ENCODE results near the gene FGF12.

Gene FGF12

GRCh38 chr3:192505731-192506130, 221.6 kb downstream of the FGF12 start:
- TF ChIP-seq CTCF (IDR thresholded peaks at IDR 0.05; ENCODE audit: extremely low read depth, insufficient read depth, missing control alignments) = no peak
- in situ Hi-C loops (cut with MboI; ENCODE audit: low pct_unique_long_range_greater_than_20kb, low sequenced_read_pairs, unreplicated experiment) = no loop called here
- DNase-seq (ENCODE audit: low spot score) = no peak

GRCh38 chr3:192501401-192501800, 225.9 kb downstream of the FGF12 start:
- TF ChIP-seq CTCF (IDR thresholded peaks at IDR 0.05; ENCODE audit: extremely low read depth, insufficient read depth, missing control alignments) = no peak
- in situ Hi-C loops (cut with MboI; ENCODE audit: low pct_unique_long_range_greater_than_20kb, low sequenced_read_pairs, unreplicated experiment) = no loop called here
- no peak for DNase-seq (ENCODE audit: low spot score)

- in situ Hi-C loops (cut with MboI; ENCODE audit: low pct_unique_long_range_greater_than_20kb, low sequenced_read_pairs, unreplicated experiment) = no loop called here
- no peak for DNase-seq (ENCODE audit: low spot score)
- no peak for TF ChIP-seq CTCF (IDR thresholded peaks at IDR 0.05; ENCODE audit: extremely low read depth, insufficient read depth, missing control alignments)
Measured at GRCh38 chr3:192496905-192497587, 230.3 kb downstream of the FGF12 start.

GRCh38 chr3:192494174-192494573, 233.2 kb downstream of the FGF12 start:
- DNase-seq (ENCODE audit: low spot score) = no peak
- no peak for TF ChIP-seq CTCF (IDR thresholded peaks at IDR 0.05; ENCODE audit: extremely low read depth, insufficient read depth, missing control alignments)
- in situ Hi-C loops (cut with MboI; ENCODE audit: low pct_unique_long_range_greater_than_20kb, low sequenced_read_pairs, unreplicated experiment) = no loop called here

- no peak for TF ChIP-seq CTCF (IDR thresholded peaks at IDR 0.05; ENCODE audit: extremely low read depth, insufficient read depth, missing control alignments)
- in situ Hi-C loops (cut with MboI; ENCODE audit: low pct_unique_long_range_greater_than_20kb, low sequenced_read_pairs, unreplicated experiment) = no loop called here
- DNase-seq (ENCODE audit: low spot score) = no peak
Measured at GRCh38 chr3:192490720-192491119, 236.6 kb downstream of the FGF12 start.

- DNase-seq (ENCODE audit: low spot score) = no peak
- in situ Hi-C loops (cut with MboI; ENCODE audit: low pct_unique_long_range_greater_than_20kb, low sequenced_read_pairs, unreplicated experiment) = no loop called here
- TF ChIP-seq CTCF (IDR thresholded peaks at IDR 0.05; ENCODE audit: extremely low read depth, insufficient read depth, missing control alignments) = no peak
Measured at GRCh38 chr3:192489579-192489978, 237.8 kb downstream of the FGF12 start.

Data from GM13977 (cell line).